ENCODE results near the gene XNDC1N.

Gene XNDC1N, protein sequence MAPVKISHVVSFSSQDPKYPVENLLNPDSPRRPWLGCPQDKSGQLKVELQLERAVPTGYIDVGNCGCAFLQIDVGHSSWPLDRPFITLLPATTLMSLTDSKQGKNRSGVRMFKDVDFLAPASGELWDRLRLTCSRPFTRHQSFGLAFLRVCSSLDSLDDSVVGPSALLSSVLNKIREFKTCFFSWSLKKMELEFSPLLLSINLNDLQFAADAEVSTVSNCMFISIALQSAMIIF

DNA sequence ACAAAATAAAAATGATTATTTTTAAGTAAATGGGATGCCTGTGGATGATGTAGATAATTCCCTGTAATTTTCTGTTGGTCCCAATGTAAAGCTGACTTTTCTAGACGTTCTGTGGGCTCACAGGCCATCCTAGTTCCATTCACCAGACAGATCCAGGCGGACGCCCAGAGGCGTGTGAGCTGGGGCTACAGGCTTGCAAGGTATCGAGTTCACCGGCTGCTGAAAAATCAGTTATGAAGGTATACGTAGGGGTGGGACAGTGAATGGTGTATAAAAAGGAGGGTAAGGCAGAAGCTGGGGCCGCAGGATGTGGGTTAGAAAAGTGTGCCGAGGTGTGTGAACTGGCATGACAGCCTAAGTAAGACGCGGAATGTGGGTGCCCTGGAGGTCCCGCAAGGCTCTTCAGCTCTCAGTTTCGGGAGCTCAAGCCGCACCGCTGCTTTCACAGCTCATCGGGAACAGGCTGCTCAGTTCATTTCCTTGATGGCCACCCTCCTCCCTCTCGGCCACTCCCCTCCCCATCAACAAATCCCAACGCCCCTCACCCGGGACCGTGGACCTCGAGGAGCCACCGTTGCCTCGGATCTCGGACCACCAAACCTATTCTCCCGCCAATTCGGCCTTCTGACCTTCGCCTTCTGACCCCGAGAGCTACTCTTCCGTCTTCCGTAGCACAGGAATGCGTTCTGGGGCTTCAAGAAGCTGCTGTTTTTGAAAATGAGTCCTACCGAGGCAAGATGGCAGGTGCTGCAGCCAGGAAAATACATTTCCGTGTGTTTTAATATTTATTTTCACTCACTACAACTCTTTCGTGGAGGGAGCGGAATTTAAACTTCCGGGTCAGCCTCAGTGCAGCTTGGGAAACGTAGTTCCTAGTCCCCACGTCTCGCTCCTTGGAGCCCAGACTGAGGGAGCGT lies at the start of gene XNDC1N:
Gene XNDC1N, minus strand, starts transcription at position 775 of the 917 bp plus-strand sequence. CDS start 5,241 bp downstream, outside the sequence.
- in situ Hi-C loops (cut with HindIII; ENCODE audit: low sequenced_read_pairs): no loop called here

DNA sequence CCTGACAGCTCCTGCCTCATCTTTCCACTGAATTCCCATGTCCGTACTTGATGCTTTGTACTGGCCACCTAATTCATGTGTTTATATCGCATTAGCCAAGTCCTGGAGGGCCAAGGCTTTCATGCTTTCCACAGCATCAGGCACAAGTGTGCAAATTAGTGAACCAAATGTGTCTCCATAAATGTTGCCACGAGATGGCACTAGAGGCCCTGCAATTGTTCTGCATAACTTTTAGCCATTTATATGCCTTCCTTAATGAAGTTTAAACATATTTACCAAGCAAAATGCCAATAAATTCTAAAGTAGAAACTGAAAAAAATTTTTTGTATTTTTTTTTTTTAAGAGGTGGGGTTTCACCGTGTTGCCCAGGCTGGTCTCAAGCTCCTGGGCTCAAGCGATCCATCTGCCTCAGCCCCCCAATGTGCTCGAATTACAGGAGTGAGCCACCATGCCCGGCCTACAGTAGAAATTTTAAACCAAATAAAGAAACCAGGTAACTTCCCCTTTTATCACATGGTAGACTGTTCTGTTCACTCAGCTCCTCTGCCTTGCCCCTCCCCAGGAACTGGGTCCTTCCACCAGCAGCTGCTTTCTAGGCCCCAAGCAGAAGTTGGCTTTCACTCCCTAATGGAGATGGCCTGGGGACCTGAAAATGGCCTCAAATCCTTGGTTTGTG lies 49.5 kb upstream of the XNDC1N start:
- in situ Hi-C loops (cut with HindIII; ENCODE audit: low sequenced_read_pairs): no loop called here

DNA sequence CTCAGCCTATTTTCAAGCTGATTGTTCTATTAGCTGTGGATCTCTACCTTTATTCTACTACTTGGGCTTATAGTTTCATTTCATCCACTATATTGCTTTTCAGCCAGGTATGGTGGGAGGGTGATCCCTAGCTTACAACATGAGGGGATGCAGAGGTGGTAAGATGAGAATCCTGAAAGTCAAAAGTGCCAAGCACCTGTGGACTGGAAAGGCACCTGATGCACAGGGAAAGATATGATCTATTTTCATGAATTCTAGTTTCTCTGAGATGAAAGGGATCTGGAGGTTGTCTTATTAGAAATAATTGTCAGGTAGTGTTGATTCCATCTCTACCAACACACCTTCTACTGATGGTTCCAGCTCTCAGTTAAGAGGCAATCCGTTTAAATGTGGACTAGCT lies 48.7 kb upstream of the XNDC1N start:
- in situ Hi-C loops (cut with HindIII; ENCODE audit: low sequenced_read_pairs): no loop called here

DNA sequence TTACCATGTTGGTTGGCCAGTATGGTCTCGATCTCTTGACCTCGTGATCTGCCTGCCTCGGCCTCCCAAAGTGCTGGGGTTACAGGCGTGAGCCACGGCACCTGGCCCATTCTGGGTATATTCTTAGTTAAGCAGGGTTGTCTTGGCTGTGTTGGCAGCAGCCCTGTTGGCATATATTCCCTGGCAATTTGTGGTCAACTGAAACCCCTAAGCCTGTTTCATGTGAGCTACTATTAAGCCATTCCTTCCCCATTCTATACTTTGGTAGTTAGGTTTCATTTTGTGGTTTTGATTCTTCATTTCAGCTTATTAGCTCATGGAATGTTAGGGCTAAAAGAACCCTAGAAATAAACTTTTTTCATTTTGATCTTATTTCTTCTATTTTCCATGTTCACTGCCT lies 48.2 kb upstream of the XNDC1N start:
- in situ Hi-C loops (cut with HindIII; ENCODE audit: low sequenced_read_pairs): no loop called here

DNA sequence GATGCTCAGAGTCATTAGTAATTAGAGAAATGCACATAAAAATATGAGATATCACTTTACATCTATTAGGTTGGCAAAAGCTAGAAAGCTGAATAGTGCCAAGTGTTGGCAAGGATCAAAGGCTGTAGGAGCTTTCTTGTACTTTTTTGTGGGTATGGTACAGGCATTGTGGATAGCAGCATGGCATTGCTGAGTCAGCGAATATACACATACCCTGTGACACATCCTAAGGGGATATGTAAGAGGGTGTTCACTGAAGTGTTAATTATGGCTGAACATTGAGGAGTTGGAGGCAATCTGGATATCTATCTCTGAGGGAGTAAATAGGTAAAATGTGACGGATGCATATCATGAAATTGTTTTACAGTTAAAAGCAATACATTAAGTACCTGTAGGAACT lies 43.3 kb upstream of the XNDC1N start:
- in situ Hi-C loops (cut with HindIII; ENCODE audit: low sequenced_read_pairs): no loop called here

DNA sequence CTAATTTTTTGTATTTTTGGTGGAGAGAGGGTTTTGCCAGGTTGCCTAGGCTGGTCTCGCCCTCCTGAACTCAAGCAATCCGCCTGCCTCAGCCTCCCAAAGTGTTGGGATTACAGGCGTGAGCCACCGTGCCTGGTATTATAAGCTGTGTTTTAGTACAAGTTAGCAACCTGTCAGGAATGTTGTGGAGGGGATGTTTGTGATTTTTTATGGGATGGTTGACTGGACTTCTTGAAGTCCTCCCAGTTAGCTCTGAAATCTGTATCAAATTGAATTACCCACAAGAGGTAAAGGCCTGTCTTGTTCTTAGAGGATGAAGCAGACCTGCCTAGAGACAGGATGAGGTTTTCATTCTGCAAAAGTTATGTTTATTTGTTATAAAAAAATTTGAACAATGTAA lies 36.2 kb upstream of the XNDC1N start:
- in situ Hi-C loops (cut with HindIII; ENCODE audit: low sequenced_read_pairs): no loop called here

DNA sequence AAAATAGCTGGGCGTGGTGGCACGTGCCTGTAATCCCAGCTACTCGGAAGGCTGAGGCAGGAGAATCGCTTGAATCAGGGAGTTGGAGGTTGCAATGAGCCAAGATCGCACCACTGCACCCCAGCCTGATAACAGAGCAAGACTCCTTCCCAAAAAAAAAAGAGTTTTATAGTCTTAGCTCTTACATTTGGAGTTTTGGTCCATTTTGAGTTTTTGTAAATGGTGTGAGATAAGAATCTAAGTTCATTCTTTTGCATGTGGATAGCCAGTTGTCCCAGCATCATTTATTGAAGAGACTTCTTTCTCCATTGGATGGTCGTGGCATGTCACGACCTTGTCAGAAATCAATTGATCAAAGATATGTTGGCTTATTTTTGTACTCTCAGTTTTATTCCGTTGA lies 35.1 kb upstream of the XNDC1N start:
- in situ Hi-C loops (cut with HindIII; ENCODE audit: low sequenced_read_pairs): no loop called here

DNA sequence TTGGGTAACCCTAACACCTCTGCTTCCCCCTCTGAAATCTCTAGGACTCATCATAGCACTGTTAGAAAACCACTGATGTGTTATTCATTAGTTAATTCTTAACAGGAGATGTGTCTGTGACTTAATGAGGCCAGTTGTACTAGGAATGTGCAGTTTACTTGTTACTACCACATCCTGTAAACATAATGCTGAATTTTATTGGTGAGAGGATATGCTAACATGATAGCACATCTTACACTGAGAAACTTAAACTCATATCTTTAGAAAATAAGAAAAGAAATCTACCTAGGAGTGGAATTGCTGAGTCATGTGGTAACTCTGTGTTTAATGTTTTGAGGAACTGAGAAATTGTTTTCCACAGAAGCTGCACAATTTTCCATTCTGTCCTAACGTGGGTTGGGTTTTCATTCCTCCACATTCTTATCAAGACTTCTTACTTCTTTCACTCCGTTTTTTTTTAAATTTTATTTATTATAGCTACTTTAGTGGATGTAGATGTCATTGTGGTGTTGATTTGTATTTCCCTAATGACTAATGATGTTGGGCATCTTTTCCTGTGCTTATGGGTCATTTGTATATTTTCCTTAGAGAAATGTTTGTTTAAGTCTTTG lies 34.1 kb upstream of the XNDC1N start:
- in situ Hi-C loops (cut with HindIII; ENCODE audit: low sequenced_read_pairs): no loop called here

DNA sequence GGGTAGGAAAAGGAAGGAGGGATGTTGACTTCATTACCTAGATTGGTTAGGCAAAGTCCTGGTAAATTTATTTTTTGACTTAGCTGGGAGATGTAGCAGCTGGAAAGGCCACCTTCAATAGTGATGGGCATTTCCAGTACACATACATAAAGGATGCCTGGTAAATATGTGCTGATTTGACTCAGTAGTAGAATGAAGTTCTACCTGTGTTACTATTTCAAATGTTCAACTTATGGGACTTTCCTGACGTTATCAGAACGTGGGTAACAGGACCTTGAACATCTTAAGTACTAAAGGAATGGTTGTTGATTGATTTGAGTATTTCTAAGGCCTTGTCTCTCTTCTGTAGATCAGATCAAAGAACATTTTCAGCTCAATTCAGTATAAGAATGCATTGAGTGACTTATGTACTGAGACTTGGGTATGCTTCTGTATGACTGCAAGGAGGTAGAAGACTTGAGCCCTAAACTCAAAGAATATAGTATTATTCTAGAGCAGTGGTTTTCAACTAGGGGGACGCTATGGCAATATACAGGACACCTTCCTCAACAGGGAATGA lies 27.6 kb upstream of the XNDC1N start:
- in situ Hi-C loops (cut with HindIII; ENCODE audit: low sequenced_read_pairs): no loop called here

DNA sequence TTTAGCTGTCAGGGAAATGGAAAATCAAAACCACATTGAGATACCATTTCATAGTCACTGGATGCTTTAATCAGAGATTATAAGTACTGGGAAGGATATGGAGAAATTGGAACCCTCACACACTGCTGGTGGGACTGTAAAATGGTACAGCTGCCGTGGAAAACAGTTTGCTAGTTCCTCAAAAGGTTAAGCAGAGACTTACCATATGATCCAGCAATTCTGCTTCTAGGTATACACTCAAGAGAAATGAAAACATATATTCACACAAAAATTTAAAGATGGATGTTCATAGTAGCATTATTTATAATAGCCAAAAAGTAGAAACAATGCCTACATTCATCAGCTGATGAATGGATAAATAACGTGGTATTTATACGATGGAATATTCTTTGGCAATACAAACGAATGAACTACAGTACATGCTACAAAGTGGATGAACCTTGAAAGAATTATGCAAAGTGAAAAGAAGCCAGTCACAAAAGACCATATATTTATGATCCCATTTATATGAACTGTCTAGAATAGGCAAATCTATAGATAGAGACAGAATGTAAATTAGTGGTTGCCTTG lies 23.4 kb upstream of the XNDC1N start:
- in situ Hi-C loops (cut with HindIII; ENCODE audit: low sequenced_read_pairs): no loop called here

DNA sequence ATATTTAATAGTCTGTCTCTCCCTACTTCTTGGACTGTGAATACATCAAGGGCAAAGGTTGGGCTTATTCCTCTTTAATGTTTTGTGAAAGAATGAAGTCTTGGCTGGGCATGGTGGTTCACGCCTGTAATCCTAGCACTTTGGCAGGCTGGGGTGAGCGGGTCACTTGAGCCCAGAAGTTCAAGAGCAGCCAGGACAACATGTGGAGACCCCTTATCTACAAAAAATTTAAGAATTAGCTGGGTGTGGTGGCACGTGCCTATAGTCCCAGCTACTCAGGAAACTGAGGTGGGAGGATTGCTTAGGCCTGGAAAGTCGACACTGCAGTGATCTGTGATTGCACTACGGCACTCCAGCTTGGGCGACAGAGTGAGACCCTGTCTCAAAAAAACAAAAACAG lies 20.6 kb upstream of the XNDC1N start:
- in situ Hi-C loops (cut with HindIII; ENCODE audit: low sequenced_read_pairs): no loop called here

DNA sequence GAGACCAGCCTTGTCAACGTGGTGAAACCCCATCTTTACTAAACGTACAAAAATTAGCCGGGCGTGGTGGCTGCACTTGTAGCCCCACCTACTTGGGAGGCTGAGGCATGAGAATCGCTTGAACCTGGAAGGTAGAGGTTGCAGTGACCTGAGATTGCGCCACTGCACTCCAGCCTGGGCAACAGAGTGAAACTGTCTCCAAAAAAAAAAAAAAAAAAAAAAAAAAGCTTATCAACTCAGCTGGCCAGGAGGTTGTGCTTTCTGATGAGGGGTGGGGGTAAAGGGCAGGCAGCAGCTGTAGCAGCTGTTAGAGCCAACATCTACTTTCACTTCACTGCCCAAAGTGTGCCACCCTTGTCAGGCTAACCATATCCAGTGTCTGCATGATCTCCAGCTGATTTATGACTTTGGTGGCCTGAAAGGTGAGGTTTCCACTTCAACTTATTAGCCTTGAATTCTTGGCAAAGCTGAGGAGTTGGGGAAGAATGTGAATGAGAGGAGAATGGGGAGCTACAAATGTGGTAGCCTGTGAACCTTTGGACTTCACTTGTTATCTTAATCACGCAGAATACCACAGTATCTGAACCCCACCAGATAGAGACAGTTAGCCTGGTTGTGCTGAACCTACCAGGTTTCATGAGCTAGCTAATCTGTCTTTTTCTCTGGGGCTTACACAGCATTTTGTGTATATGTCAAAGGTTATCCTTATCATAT lies 20.1 kb upstream of the XNDC1N start:
- in situ Hi-C loops (cut with HindIII; ENCODE audit: low sequenced_read_pairs): no loop called here

DNA sequence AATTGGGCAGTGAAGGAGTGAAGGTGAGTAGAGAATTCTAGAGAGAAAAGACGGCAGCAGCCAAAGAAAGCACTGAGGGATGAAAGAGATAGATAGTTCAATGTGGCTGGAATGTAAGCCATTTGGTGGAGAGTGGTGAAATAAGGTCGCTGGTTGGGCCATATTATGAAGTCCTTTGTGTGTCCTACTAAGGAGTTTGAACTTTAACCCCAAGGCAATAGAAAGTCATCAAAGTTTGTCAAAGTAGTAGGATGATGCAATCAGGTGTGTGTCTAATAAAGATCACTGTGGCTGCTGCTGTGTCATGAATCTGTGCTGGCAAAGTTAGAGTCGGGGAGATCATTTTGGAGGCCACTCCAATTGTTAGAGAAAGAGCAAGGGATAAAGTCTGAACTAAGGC lies 19.1 kb upstream of the XNDC1N start:
- in situ Hi-C loops (cut with HindIII; ENCODE audit: low sequenced_read_pairs): no loop called here

DNA sequence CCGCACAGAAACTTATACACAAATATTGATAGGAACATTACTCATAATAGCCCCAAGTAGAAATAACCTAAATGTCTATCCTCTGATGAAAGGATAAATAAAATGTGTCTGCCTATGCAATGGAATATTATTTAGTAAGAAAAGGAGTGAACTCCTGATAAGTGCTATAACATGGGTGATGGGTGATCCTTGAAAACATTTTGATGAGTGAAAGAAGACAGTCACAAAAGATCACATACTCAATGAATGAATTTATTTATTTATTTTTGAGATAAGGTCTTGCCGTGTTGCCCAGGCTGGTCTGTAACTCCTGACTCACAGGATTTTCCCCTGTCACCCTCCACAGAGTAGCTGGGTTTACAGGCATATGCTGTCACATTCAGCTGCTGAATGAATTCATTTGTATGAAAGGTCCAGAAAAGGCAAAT lies 17.8 kb upstream of the XNDC1N start:
- in situ Hi-C loops (cut with HindIII; ENCODE audit: low sequenced_read_pairs): no loop called here

DNA sequence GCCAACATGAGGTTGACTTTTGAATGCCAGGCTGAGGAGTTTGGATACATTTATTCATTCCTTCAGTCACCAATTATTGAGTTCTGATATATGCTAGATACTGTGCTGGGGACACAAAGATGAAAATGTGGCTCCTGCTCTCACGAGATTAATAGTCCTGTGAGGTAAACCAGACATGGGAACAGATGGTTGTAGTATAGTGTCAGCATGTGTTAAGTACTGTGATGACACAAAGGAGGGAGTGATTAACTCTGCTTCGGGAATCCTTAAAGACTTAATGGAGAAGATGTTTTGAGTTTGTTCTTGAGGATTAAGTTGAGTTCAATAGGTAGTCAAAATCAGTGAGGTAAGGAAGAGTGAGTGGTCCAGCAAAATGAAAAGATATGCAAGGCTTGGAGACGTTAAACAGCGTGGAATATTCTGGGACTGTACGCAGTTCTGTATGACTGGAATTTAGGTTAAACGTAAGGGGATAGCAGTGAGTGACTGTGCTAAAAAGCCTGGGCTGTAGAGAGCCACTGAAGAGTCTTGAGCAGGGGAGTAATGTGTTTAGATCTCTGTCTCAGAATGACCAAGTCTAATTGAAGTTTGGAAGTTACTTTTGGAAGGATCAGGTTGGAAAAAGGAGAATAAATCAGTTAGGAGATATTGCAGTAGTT lies 12.3 kb upstream of the XNDC1N start:
- in situ Hi-C loops (cut with HindIII; ENCODE audit: low sequenced_read_pairs): no loop called here

DNA sequence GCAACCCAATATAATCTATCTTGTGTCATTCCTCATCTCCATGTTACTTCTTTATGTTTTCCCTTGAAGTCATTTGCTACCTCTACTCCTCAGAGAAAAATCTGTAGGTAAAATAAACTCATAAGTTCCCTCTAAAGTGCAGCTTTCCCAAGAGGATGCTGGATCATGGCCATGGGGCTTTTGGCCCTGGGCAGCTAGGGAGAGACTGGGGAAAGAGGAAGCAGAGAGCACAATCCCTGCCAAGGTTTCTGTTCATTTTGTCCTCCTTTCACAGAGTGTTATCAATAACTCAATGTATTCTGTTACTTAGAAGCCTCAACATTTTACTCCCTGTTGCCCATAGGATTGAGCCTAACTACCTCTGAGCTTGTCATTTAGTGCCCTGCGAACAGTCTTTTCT lies 9.4 kb upstream of the XNDC1N start:
- in situ Hi-C loops (cut with HindIII; ENCODE audit: low sequenced_read_pairs): no loop called here

DNA sequence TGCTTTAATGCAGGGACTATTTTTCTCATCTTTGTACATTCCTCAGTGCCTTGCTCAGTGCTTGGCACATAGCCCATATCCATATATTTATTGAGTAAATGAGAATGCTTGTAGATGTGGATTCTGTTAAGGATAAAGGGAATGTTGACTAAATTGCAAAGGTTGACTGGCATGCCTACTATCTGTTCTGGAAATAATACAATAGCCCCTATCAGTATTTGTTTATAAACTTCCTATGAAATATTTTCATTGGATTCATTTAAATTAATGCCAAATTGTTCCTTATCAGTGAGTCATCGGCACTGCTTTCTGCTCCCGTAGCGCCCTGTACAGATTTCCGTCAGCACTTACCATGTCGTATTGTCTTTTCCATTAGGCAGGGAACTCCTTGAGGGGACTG lies 8.4 kb upstream of the XNDC1N start:
- in situ Hi-C loops (cut with HindIII; ENCODE audit: low sequenced_read_pairs): no loop called here

DNA sequence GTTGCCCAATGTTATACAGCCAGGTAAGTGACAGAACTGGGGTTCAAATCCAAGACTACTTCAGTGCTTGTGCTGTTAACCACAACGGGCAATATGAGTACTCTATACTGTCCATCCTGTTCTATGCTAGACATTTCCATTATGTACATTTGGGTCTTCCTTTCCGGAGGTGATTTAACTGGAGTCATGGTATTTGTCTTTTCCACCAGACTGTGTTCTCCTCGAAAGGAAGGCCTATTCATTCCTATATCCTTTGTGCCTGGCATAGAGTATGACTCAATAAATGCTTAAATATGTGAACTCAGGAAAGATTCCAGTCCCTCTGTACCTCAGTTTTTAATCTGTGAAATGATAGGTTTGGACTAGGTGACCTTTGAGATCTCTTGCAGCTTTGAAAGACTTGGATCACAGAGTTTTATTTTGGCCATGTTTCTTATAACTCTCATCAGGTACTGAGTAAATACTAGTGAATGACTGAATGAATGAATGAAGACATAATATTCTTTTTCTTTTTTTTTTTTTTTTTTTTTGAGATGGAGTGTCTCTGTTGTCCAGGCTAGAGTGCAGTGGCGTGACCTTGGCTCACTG lies 7.0 kb upstream of the XNDC1N start:
- in situ Hi-C loops (cut with HindIII; ENCODE audit: low sequenced_read_pairs): no loop called here

DNA sequence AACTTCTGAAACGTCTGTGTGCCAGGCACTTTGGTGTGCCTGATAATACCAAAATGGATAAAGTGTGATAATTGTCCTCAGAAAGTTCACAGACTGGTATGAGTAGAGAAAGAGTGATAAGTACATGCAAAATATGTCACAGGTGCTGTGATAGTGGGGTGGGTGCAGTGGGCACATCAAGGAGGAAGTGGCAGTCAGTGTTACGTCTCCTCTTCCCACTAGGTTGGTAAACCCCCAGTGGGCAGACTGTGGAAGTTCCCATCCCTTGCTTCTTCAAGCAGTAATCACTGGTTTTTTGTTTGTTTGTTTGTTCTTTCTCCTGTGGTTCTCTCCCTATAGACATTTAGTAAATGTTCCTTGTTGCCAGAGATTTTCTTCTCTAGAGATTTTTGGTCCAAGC lies 5.8 kb upstream of the XNDC1N start:
- in situ Hi-C loops (cut with HindIII; ENCODE audit: low sequenced_read_pairs): no loop called here
